ENCODE measurements around the gene CARMIL1. TPM values are rescaled to one million over a fixed set of nuclear protein-coding genes. Genes with fewer than 3 reads are reported as not detected.

CARMIL1 gene
- total RNA-seq, 3 donors from 2014 or later = 1.2 to 1.9 (median 1.2) TPM

GRCh38 chr6:25548451-25548850, 269.3 kb downstream of the CARMIL1 start:
- DNase-seq = no peak
- no peaks in the 10 kb centered on the region for H3K27me3 Mint-ChIP-seq (ENCODE audit: low read depth)
- H3K4me3 Mint-ChIP-seq = no peak overlapping the region
- H3K9me3 Mint-ChIP-seq = no peaks in the 10 kb centered on the region
- no peaks in the 10 kb centered on the region for H3K4me1 Mint-ChIP-seq (ENCODE audit: low read depth)
- H3K36me3 Mint-ChIP-seq (ENCODE audit: insufficient read depth) = no peaks in the 10 kb centered on the region
- ATAC-seq = no peak

GRCh38 chr6:25550631-25551030, 271.5 kb downstream of the CARMIL1 start:
- DNase-seq (no peak), ATAC-seq (no peak)
- H3K4me1 Mint-ChIP-seq (ENCODE audit: low read depth) = no peaks in the 10 kb centered on the region
- H3K4me3 Mint-ChIP-seq = no peak overlapping the region
- no peaks in the 10 kb centered on the region for H3K27me3 Mint-ChIP-seq (ENCODE audit: low read depth)
- H3K36me3 Mint-ChIP-seq (ENCODE audit: insufficient read depth) = no peaks in the 10 kb centered on the region
- no peaks in the 10 kb centered on the region for H3K9me3 Mint-ChIP-seq

- Mint-ChIP-seq H3K4me3 (no peak overlapping the region), H3K9me3 (no peaks in the 10 kb centered on the region), H3K36me3 (ENCODE audit: insufficient read depth) (no peaks in the 10 kb centered on the region), H3K27me3 (ENCODE audit: low read depth) (peaks cover 1% of the 10 kb centered on the region), H3K4me1 (ENCODE audit: low read depth) (peaks cover 2% of the 10 kb centered on the region)
- ATAC-seq (no peak), DNase-seq (no peak)
Observed at GRCh38 chr6:25553502-25553901, 274.3 kb downstream of the CARMIL1 start.

- ATAC-seq = no peak
- Mint-ChIP-seq H3K4me1 (ENCODE audit: low read depth) (peaks cover 2% of the 10 kb centered on the region), H3K9me3 (no peaks in the 10 kb centered on the region), H3K36me3 (ENCODE audit: insufficient read depth) (no peaks in the 10 kb centered on the region), H3K4me3 (no peak overlapping the region), H3K27me3 (ENCODE audit: low read depth) (peaks cover 1% of the 10 kb centered on the region)
- DNase-seq = no peak
Observed at GRCh38 chr6:25555188-25555587, 276.0 kb downstream of the CARMIL1 start.

- no peak overlapping the region for H3K4me3 Mint-ChIP-seq
- H3K4me1 Mint-ChIP-seq (ENCODE audit: low read depth) = peaks cover 2% of the 10 kb centered on the region
- peaks cover 1% of the 10 kb centered on the region for H3K27me3 Mint-ChIP-seq (ENCODE audit: low read depth)
- DNase-seq (peak; percentile 76), ATAC-seq (peak in 1 of 2 donors; percentile 65)
- no peaks in the 10 kb centered on the region for H3K36me3 Mint-ChIP-seq (ENCODE audit: insufficient read depth)
- no peaks in the 10 kb centered on the region for H3K9me3 Mint-ChIP-seq
Observed at GRCh38 chr6:25556516-25556915, 277.3 kb downstream of the CARMIL1 start.

- H3K36me3 Mint-ChIP-seq (ENCODE audit: insufficient read depth) = no peaks in the 10 kb centered on the region
Observed at GRCh38 chr6:25558155-25558817, 279.1 kb downstream of the CARMIL1 start.

GRCh38 chr6:25560865-25561264, 281.7 kb downstream of the CARMIL1 start:
- H3K27me3 Mint-ChIP-seq (ENCODE audit: low read depth) = peaks cover 1% of the 10 kb centered on the region
- H3K36me3 Mint-ChIP-seq (ENCODE audit: insufficient read depth) = no peaks in the 10 kb centered on the region
- peaks cover 2% of the 10 kb centered on the region for H3K4me1 Mint-ChIP-seq (ENCODE audit: low read depth)
- no peaks in the 10 kb centered on the region for H3K9me3 Mint-ChIP-seq
- DNase-seq (no peak), ATAC-seq (no peak)
- H3K4me3 Mint-ChIP-seq = no peak overlapping the region

More at GRCh38 chr6:25558155-25558817, 279.1 kb downstream of the CARMIL1 start:
- Mint-ChIP-seq H3K4me3 (no peak overlapping the region), H3K27me3 (ENCODE audit: low read depth) (peaks cover 1% of the 10 kb centered on the region), H3K4me1 (ENCODE audit: low read depth) (peaks cover 2% of the 10 kb centered on the region), H3K9me3 (no peaks in the 10 kb centered on the region)
- DNase-seq = no peak
- no peak for ATAC-seq

GRCh38 chr6:25564943-25565342, 285.8 kb downstream of the CARMIL1 start:
- Mint-ChIP-seq H3K27me3 (ENCODE audit: low read depth) (no peaks in the 10 kb centered on the region), H3K4me1 (ENCODE audit: low read depth) (no peaks in the 10 kb centered on the region), H3K36me3 (ENCODE audit: insufficient read depth) (no peaks in the 10 kb centered on the region), H3K9me3 (no peaks in the 10 kb centered on the region), H3K4me3 (no peak overlapping the region)
- DNase-seq (no peak), ATAC-seq (no peak)

GRCh38 chr6:25570578-25570977, 291.4 kb downstream of the CARMIL1 start:
- no peaks in the 10 kb centered on the region for H3K36me3 Mint-ChIP-seq (ENCODE audit: insufficient read depth)
- no peaks in the 10 kb centered on the region for H3K4me1 Mint-ChIP-seq (ENCODE audit: low read depth)
- no peak overlapping the region for H3K4me3 Mint-ChIP-seq
- no peaks in the 10 kb centered on the region for H3K9me3 Mint-ChIP-seq
- no peaks in the 10 kb centered on the region for H3K27me3 Mint-ChIP-seq (ENCODE audit: low read depth)
- DNase-seq = no peak
- no peak for ATAC-seq

GRCh38 chr6:25576919-25577318, 297.7 kb downstream of the CARMIL1 start:
- Mint-ChIP-seq H3K36me3 (ENCODE audit: insufficient read depth) (peaks cover 3% of the 10 kb centered on the region), H3K9me3 (no peaks in the 10 kb centered on the region)
- no peak for ATAC-seq

GRCh38 chr6:25578538-25578937, 299.4 kb downstream of the CARMIL1 start:
- ATAC-seq = no peak
- peaks cover 10% of the 10 kb centered on the region for H3K4me1 Mint-ChIP-seq (ENCODE audit: low read depth)
- peaks cover 11% of the 10 kb centered on the region for H3K36me3 Mint-ChIP-seq (ENCODE audit: insufficient read depth)
- H3K27me3 Mint-ChIP-seq (ENCODE audit: low read depth) = no peaks in the 10 kb centered on the region
- DNase-seq = no peak
- H3K9me3 Mint-ChIP-seq = no peaks in the 10 kb centered on the region
- H3K4me3 Mint-ChIP-seq = no peak overlapping the region

More at GRCh38 chr6:25576919-25577318, 297.7 kb downstream of the CARMIL1 start:
- DNase-seq = no peak
- Mint-ChIP-seq H3K27me3 (ENCODE audit: low read depth) (no peaks in the 10 kb centered on the region), H3K4me3 (no peak overlapping the region), H3K4me1 (ENCODE audit: low read depth) (peaks cover 10% of the 10 kb centered on the region)

- Mint-ChIP-seq H3K27me3 (ENCODE audit: low read depth) (no peaks in the 10 kb centered on the region), H3K4me3 (no peak overlapping the region), H3K4me1 (ENCODE audit: low read depth) (peaks cover 10% of the 10 kb centered on the region), H3K9me3 (no peaks in the 10 kb centered on the region), H3K36me3 (ENCODE audit: insufficient read depth) (peaks cover 11% of the 10 kb centered on the region)
- DNase-seq = no peak
- no peak for ATAC-seq
Observed at GRCh38 chr6:25579391-25579883, 300.3 kb downstream of the CARMIL1 start.

GRCh38 chr6:25579902-25580495, 300.8 kb downstream of the CARMIL1 start:
- H3K4me1 Mint-ChIP-seq (ENCODE audit: low read depth) = peaks cover 10% of the 10 kb centered on the region
- H3K4me3 Mint-ChIP-seq = peak overlapping the region; percentile 2
- DNase-seq = no peak
- H3K9me3 Mint-ChIP-seq = no peaks in the 10 kb centered on the region
- peaks cover 11% of the 10 kb centered on the region for H3K36me3 Mint-ChIP-seq (ENCODE audit: insufficient read depth)
- H3K27me3 Mint-ChIP-seq (ENCODE audit: low read depth) = no peaks in the 10 kb centered on the region
- no peak for ATAC-seq

GRCh38 chr6:25582101-25582500, 302.9 kb downstream of the CARMIL1 start:
- ATAC-seq = no peak
- Mint-ChIP-seq H3K27me3 (ENCODE audit: low read depth) (no peaks in the 10 kb centered on the region), H3K4me1 (ENCODE audit: low read depth) (peaks cover 10% of the 10 kb centered on the region), H3K36me3 (ENCODE audit: insufficient read depth) (peaks cover 10% of the 10 kb centered on the region), H3K4me3 (no peak overlapping the region), H3K9me3 (no peaks in the 10 kb centered on the region)
- DNase-seq = no peak

- ATAC-seq (no peak), DNase-seq (no peak)
- Mint-ChIP-seq H3K9me3 (no peaks in the 10 kb centered on the region), H3K4me3 (no peak overlapping the region), H3K36me3 (ENCODE audit: insufficient read depth) (peaks cover 10% of the 10 kb centered on the region), H3K27me3 (ENCODE audit: low read depth) (no peaks in the 10 kb centered on the region), H3K4me1 (ENCODE audit: low read depth) (peaks cover 10% of the 10 kb centered on the region)
Observed at GRCh38 chr6:25583099-25583498, 303.9 kb downstream of the CARMIL1 start.
